A549 treated with RU486 at 1 μM for 4 hours (cell line): ENCODE data around the gene FOXK2. TPM values are rescaled to one million over a fixed set of nuclear protein-coding genes. Genes with fewer than 3 reads are reported as not detected.

Source experiments
- total RNA-seq: library from RNA; stranded (reverse); fragments of 200-300 nt; extraction: Qiagen RNA extraction; gene quantifications from 5 replicates; pipeline ENCODE4 v1.2.3, GENCODE V29; 2022; ENCODE audit warnings: low read depth

FOXK2 gene
- 44.6 to 57.7 TPM (median 48.6 TPM) in 5 replicates for total RNA-seq

DNA sequence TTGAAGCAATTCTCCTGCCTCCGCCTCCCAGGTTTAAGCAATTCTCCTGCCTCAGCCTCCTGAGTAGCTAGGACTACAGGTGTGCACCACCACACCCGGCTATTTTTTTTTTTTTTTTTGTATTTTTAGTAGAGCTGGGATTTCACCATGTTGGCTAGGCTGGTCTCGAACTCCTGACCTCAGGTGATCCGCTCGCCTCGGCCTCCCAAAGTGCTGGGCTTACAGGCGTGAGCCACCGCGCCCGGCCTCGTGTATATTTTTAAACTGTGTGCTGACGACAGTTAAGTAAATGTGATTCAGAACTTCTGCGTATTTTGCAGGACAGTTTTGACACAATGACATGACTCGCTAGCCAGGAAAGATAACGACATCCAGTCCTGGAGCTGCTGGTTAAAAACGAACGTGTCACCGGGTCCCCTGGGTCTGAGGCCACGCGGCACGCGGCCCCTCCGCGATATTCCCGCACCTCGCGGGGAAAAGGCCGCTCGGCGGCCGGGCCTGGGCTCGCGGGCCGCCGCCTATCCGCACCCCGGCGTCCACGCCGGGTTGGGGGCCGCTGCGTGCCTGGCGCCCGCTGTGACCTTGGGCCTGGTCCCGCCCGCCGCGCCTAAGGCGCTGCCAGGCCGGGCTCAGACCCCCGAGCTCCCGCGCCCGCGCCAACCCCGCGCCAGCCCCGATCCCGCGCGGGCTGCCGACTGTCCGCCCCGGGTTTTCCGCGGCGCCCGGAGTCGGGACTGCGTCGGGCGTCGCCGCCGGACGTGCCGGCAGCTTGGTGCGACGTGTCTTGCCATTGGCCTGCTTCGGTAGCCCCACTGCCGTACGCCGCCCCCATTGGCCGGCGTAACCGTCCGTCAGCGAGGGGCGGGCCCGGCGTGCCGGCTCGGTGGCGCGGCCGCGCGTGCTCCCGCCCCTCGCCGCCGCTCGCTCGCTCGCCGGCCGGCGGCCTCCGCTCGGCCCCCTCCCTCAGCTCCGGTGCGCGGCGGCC is at the start of gene FOXK2:
FOXK2 (plus strand) TSS at position 907 of the 985 bp plus-strand sequence. CDS start 157 bp downstream, outside the sequence.

DNA sequence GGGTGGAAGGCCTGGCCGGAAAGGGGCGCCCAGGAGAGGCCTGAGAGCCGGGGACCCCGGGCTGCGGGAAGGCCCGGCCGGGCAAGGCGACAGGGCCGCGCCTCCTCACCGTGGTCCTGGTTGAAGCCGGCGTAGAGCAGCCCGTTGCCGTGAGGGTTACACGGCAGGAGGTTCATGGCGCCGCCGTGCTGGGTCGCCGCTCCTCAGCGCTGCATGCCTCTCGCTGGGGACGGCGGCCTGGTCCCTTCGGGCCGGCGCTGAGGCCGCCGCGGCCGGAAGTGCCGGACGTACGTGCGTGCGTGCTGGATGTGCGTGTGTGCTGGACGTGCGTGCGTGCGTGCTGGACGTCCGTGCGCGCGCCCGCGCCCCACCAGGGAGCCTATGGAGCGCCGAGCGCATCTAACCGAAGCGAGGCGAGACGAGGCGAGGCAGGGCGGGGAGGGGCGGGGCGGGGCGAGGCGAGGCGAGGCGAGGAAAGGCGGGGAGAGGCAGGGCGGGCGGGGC is 128.7 kb downstream of the FOXK2 start, which contains the start of gene WDR45B:
WDR45B (minus strand) TSS at position 280 of the 504 bp plus-strand sequence; CDS start at position 176, 104 bp downstream.

Other genes with a start within 250 kb of the FOXK2 start
- 138 to 180 TPM (median 174 TPM) in 5 replicates for gene CSNK1D, start 246.0 kb upstream of the FOXK2 start, total RNA-seq
- 0.36 TPM in 1 of 5 replicates, not detected in the others for gene CD7, start 202.1 kb upstream of the FOXK2 start, total RNA-seq
- 0.79 to 2.0 TPM (median 1.0 TPM) in 5 replicates for gene SECTM1, start 186.0 kb upstream of the FOXK2 start, total RNA-seq
- gene TEX19, start 160.5 kb upstream of the FOXK2 start, total RNA-seq, result 0.17 to 0.61 TPM (median 0.43 TPM) in 5 replicates
- not detected in 5 replicates for gene UTS2R, start 148.0 kb upstream of the FOXK2 start, total RNA-seq
- 9.7 to 15.0 TPM (median 13.7 TPM) in 5 replicates for gene HEXD, start 101.4 kb upstream of the FOXK2 start, total RNA-seq
- gene OGFOD3, start 101.1 kb upstream of the FOXK2 start, total RNA-seq, result 17.8 to 26.9 TPM (median 23.3 TPM) in 5 replicates
- 44.7 to 61.2 TPM (median 59.1 TPM) in 5 replicates for gene CYBC1, start 69.0 kb upstream of the FOXK2 start, total RNA-seq
- 52.1 to 64.1 TPM (median 55.2 TPM) in 5 replicates for gene NARF, start 61.0 kb upstream of the FOXK2 start, total RNA-seq
- gene WDR45B, start 128.7 kb downstream of the FOXK2 start, total RNA-seq, result 90.6 to 100 TPM (median 95.7 TPM) in 5 replicates
- gene RAB40B, start 179.0 kb downstream of the FOXK2 start, total RNA-seq, result 14.2 to 21.1 TPM (median 17.5 TPM) in 5 replicates
- gene FN3KRP, start 197.0 kb downstream of the FOXK2 start, total RNA-seq, result 59.0 to 65.7 TPM (median 62.3 TPM) in 5 replicates
- gene FN3K, start 215.9 kb downstream of the FOXK2 start, total RNA-seq, result 6.6 to 9.1 TPM (median 7.8 TPM) in 5 replicates
- gene TBCD, start 232.3 kb downstream of the FOXK2 start, total RNA-seq, result 52.2 to 82.2 TPM (median 77.3 TPM) in 5 replicates